Endothelial cell of umbilical vein (primary cell): Measurements from ENCODE around the gene CPTP. TPM values are rescaled to one million over a fixed set of nuclear protein-coding genes. Genes with fewer than 3 reads are reported as not detected.

Experiments
- BruUV-seq: library from RNA; stranded (reverse); fragments of 400-500 nt; replicated peaks from 2 replicates; lab custom pipeline; 2021; lab: Mats Ljungman, UMichigan
- CTCF ChIA-PET: fragments of 300-600, 350-600 bp; sonication (Branson Sonifier 250); formaldehyde crosslinking; loops from one replicate; lab custom pipeline; 2021; ENCODE audit warnings: antibody characterized with exemption, inconsistent platforms; lab: Charles Lee
- POLR2A ChIA-PET: fragments of 300-600, 350-600 bp; sonication (Branson Sonifier 250); formaldehyde crosslinking; loops from one replicate; lab custom pipeline; 2021; ENCODE audit warnings: antibody characterized with exemption, inconsistent platforms; lab: Charles Lee
- DNase-seq: peaks from one replicate; pipeline ENCODE4 v3.0.0-alpha.2; 2011; ENCODE audit warnings: low read depth, low spot score
- FAIRE-seq: peaks from 2 replicates; lab custom pipeline; 2011; peaks lifted over from hg19 to GRCh38; lab: Jason Lieb, UNC
- H2AFZ ChIP-seq: 2 replicates; pipeline ENCODE4 v1.6.0; 2012; ENCODE audit warnings: low read depth, low read length, control low read depth, inconsistent platforms
- H3K27ac ChIP-seq: 2 replicates; pipeline ENCODE4 v1.5.1; 2011; ENCODE audit warnings: low read depth, mild to moderate bottlenecking, control low read depth, low read length, moderate library complexity; ENCODE audit not compliant: insufficient read depth
- H3K27me3 ChIP-seq, 2 experiments: 2 replicates each; pipeline versions ENCODE4 v1.6.0 to v1.6.1; 2011; ENCODE audit warnings: low read length in 2 of 2, mixed read lengths in 1 of 2; ENCODE audit not compliant: control insufficient read depth in 2 of 2, insufficient read depth in 2 of 2
- H3K36me3 ChIP-seq, 2 experiments: 2 replicates in 1 of 2; 3 replicates in 1 of 2; pipeline ENCODE4 v1.5.1; 2011; ENCODE audit warnings: low read length in 2 of 2, mild to moderate bottlenecking in 1 of 2, moderate library complexity in 1 of 2; ENCODE audit not compliant: control insufficient read depth in 2 of 2, insufficient read depth in 2 of 2; ENCODE audit errors: extremely low read depth in 1 of 2
- H3K4me1 ChIP-seq: 3 replicates; pipeline ENCODE4 v1.5.1; 2011; ENCODE audit warnings: mild to moderate bottlenecking, low read length; ENCODE audit not compliant: control insufficient read depth, insufficient read depth; ENCODE audit errors: extremely low read depth
- H3K4me2 ChIP-seq: 2 replicates; pipeline ENCODE4 v1.6.1; 2011; ENCODE audit warnings: low read length, control low read depth, mixed read lengths; ENCODE audit not compliant: insufficient read depth
- H3K4me3 ChIP-seq, 3 experiments: fragments of 200-600 bp in 1 of 3; sonication (generic), shearing (Covaris generic) in 1 of 3; replicated peaks in 1 of 3; 2 replicates each; pipeline ENCODE4 v1.5.1; 2011 to 2016; ENCODE audit warnings: control low read depth in 3 of 3, low read length in 3 of 3, mild to moderate bottlenecking in 2 of 3, inconsistent platforms in 1 of 3, low read depth in 1 of 3, moderate library complexity in 1 of 3; ENCODE audit not compliant: insufficient read depth in 1 of 3
- H3K79me2 ChIP-seq: 2 replicates; pipeline ENCODE4 v1.6.0; 2012; ENCODE audit warnings: low read length, inconsistent platforms; ENCODE audit not compliant: control insufficient read depth, insufficient read depth
- H3K9ac ChIP-seq: replicated peaks from 2 replicates; pipeline ENCODE3; 2011; ENCODE audit warnings: low read length, control low read depth; ENCODE audit not compliant: insufficient read depth; ENCODE audit errors: extremely low read depth
- H3K9me1 ChIP-seq: replicated peaks from 3 replicates; pipeline ENCODE4 v1.6.0; 2011; ENCODE audit warnings: mild to moderate bottlenecking, low read length; ENCODE audit not compliant: control insufficient read depth, insufficient read depth; ENCODE audit errors: extremely low read depth
- H3K9me3 ChIP-seq: replicated peaks from 2 replicates; pipeline ENCODE4 v1.5.1; 2012; ENCODE audit warnings: low read length, inconsistent platforms; ENCODE audit not compliant: control insufficient read depth, insufficient read depth
- H4K20me1 ChIP-seq: replicated peaks from 2 replicates; pipeline ENCODE3; 2011; ENCODE audit warnings: mild to moderate bottlenecking, low read length; ENCODE audit not compliant: control insufficient read depth, insufficient read depth; ENCODE audit errors: extremely low read depth
- EZH2 ChIP-seq: IDR thresholded peaks from 2 replicates; pipeline ENCODE4 v1.6.1; 2012; ENCODE audit warnings: borderline replicate concordance, low read depth, mild to moderate bottlenecking, moderate library complexity, low read length, inconsistent platforms; ENCODE audit not compliant: severe bottlenecking
- FOS ChIP-seq: IDR thresholded peaks from 2 replicates; pipeline ENCODE4 v1.6.1; 2011; ENCODE audit warnings: mild to moderate bottlenecking, low read length, moderate library complexity, borderline replicate concordance; ENCODE audit not compliant: insufficient read depth
- GATA2 ChIP-seq: IDR thresholded peaks from 2 replicates; pipeline ENCODE4 v1.7.0; 2011; ENCODE audit warnings: low read depth, mild to moderate bottlenecking, moderate library complexity, mixed read lengths, low read length; ENCODE audit not compliant: insufficient read length, insufficient read depth
- JUN ChIP-seq: IDR thresholded peaks from 2 replicates; pipeline ENCODE4 v1.6.1; 2011; ENCODE audit warnings: borderline replicate concordance, low read depth; ENCODE audit not compliant: insufficient read length, insufficient read depth
- MYC ChIP-seq: IDR thresholded peaks from one replicate; pipeline ENCODE4 v1.6.1; 2011; ENCODE audit warnings: mild to moderate bottlenecking, low read depth, low read length
- POLR2A ChIP-seq: IDR thresholded peaks from 2 replicates; pipeline ENCODE4 v1.6.1; 2012; ENCODE audit warnings: low read depth, mild to moderate bottlenecking, control low read depth, low read length
- POLR2AphosphoS5 ChIP-seq: IDR thresholded peaks from 2 replicates; pipeline ENCODE4 v1.6.1; 2012; ENCODE audit warnings: low read depth, mild to moderate bottlenecking, control low read depth, low read length, moderate library complexity; ENCODE audit not compliant: insufficient read depth
- dilution Hi-C: fragments of 300-500 bp; cut with MboI; formaldehyde crosslinking; loops from one replicate; pipeline ENCODE4 v1.15.0; 2019; ENCODE audit warnings: low sequenced_read_pairs; ENCODE audit not compliant: extremely low pct_ligation_motif_present
- intact Hi-C: fragments of 100-400 bp; cut with micrococcal nuclease; formaldehyde crosslinking; loops from one replicate; pipeline ENCODE4 v1.10.0; 2022
- polyA plus RNA-seq, 4 experiments: library from polyadenylated mRNA; depleted of rRNA in 3 of 4; stranded (reverse) in 3 of 4; unstranded in 1 of 4; fragments of >200 nt; gene quantifications; 2 replicates each; pipeline versions ENCODE4 v1.2.1 to v1.2.3, GENCODE V29; 2011 to 2012; ENCODE audit warnings: missing spikeins in 1 of 4
- total RNA-seq: library from RNA; stranded (reverse); gene quantifications from 2 replicates; pipeline ENCODE4 v1.2.3, GENCODE V29; 2021
- TF ChIP-seq, protein P1 (sequence below): IDR thresholded peaks from 2 replicates; pipeline ENCODE4 v1.6.1; 2011; ENCODE audit not compliant: insufficient read depth, insufficient read length
- TF ChIP-seq, protein P2 (sequence below), 2 donors: IDR thresholded peaks; 1 replicate in 1 of 2; 2 replicates in 1 of 2; pipeline ENCODE4 v1.5.1; 2011; ENCODE audit warnings: low read length in 2 of 2, mild to moderate bottlenecking in 2 of 2, moderate library complexity in 2 of 2, control low read depth in 1 of 2, inconsistent platforms in 1 of 2, low read depth in 1 of 2; ENCODE audit not compliant: insufficient read depth in 1 of 2; ENCODE audit errors: extremely low read depth in 1 of 2

The CPTP gene
- total and polyA plus RNA-seq, 2 donors (not counting 3 experiments of a cell fraction or from before 2014, with no cell fraction given): 20.9 to 29.5 TPM

DNA sequence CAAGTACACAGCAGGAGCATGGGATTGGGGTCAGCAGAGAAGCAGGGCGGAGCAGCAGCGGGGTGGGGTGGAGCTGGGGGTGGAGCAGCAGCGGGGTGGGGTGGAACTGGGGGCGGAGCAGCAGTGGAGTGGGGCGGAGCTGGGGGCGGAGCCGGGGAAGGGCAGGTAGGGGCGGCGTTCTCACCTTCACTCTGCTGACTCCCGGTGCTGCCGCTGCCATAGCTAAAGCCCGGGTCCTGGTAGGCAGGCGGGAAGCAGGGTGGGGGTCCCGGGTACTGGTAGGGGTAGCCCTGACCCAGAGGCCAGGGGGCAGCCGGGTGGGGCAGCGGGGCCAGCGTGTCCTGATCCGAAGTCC, 13.2 kb downstream of the CPTP start:
- CTCF ChIA-PET: no interaction called here
- Histone ChIP-seq H3K9me1 (no peaks in the 10 kb centered on the region), H3K79me2 (no peaks in the 10 kb centered on the region), H3K9me3 (no peaks in the 10 kb centered on the region), H3K4me1 (no peaks in the 10 kb centered on the region), H4K20me1 (no peaks in the 10 kb centered on the region), H3K4me3 (no peak overlapping the region), H3K4me2 (no peak overlapping the region), H3K9ac (no peak overlapping the region), H2AFZ (no peak overlapping the region), H3K27ac (no peak overlapping the region), H3K27me3 (no peaks in the 10 kb centered on the region), H3K36me3 (peaks cover 0 to 17% of the 10 kb centered on the region in 2 experiments)
- no peak for FAIRE-seq
- POLR2A ChIA-PET: no interaction called here
- dilution Hi-C loops: no loop called here
- no TSS peak for BruUV-seq
- TF ChIP-seq, protein P1, sequence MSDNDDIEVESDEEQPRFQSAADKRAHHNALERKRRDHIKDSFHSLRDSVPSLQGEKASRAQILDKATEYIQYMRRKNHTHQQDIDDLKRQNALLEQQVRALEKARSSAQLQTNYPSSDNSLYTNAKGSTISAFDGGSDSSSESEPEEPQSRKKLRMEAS: no peak
- TF ChIP-seq GATA2 (no peak), POLR2A (no peak), EZH2 (no peak), JUN (no peak), MYC (no peak), POLR2AphosphoS5 (no peak), FOS (no peak)
- TF ChIP-seq, protein P2, sequence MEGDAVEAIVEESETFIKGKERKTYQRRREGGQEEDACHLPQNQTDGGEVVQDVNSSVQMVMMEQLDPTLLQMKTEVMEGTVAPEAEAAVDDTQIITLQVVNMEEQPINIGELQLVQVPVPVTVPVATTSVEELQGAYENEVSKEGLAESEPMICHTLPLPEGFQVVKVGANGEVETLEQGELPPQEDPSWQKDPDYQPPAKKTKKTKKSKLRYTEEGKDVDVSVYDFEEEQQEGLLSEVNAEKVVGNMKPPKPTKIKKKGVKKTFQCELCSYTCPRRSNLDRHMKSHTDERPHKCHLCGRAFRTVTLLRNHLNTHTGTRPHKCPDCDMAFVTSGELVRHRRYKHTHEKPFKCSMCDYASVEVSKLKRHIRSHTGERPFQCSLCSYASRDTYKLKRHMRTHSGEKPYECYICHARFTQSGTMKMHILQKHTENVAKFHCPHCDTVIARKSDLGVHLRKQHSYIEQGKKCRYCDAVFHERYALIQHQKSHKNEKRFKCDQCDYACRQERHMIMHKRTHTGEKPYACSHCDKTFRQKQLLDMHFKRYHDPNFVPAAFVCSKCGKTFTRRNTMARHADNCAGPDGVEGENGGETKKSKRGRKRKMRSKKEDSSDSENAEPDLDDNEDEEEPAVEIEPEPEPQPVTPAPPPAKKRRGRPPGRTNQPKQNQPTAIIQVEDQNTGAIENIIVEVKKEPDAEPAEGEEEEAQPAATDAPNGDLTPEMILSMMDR (IDR thresholded peaks at IDR 0.05; ENCODE audit: extremely low read depth in 1 of 2, insufficient read depth in 1 of 2, low read depth in 1 of 2, low read length in 2 of 2): no peak
- no peak for DNase-seq
- intact Hi-C loops: no loop called here
